ENCODE results near the gene CCDC137. TPM values are rescaled to one million over a fixed set of nuclear protein-coding genes. Genes with fewer than 3 reads are reported as not detected.

CCDC137 gene
- total RNA-seq, 2 donors from 2014 or later = 7.3 to 10.8 TPM

DNA sequence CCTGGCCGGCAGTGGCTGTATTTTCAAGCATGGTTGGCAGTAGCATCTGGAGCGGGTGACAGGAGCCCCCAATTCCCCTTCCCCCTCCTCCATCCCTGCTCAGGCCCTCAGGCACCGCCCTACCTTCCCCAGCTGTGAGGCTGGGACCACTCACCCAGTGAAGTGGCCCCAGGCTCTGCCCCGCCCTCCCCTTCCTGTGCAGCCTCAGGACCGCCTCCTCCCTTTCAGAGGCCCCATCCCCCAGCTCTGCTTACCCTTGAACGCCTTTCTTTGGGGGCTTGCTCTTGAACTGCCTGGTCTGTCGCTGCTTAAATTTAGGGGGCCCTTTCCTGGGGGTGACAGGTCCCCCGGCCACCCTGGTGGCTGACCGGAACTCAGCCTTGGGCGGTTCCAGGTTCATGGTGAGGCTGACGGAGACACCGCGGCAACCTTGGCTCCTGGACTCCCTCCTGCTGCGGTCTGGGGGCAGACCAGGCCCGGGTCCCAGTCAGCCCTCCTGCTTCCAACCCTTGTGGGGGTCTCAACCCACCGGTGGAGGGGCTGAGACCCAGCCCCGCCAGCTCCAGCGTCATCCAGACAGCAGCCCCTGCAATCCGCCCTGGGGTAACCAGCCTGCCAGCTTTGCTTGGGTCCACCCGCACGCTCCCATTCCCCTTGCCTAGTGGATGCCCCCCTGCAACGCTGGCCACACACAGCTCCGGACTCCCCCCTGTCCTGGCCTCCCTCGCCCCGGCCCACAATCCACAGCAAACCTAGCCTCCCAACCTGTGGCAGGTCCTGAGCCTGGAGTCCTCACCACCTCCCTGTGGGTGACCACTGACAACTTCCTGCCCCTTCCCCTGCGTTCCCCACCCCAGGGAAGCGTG is 13.4 kb upstream of the CCDC137 start:
- no peaks in the 10 kb centered on the region for H3K9me3 ChIP-seq
- TF ChIP-seq, protein P1, sequence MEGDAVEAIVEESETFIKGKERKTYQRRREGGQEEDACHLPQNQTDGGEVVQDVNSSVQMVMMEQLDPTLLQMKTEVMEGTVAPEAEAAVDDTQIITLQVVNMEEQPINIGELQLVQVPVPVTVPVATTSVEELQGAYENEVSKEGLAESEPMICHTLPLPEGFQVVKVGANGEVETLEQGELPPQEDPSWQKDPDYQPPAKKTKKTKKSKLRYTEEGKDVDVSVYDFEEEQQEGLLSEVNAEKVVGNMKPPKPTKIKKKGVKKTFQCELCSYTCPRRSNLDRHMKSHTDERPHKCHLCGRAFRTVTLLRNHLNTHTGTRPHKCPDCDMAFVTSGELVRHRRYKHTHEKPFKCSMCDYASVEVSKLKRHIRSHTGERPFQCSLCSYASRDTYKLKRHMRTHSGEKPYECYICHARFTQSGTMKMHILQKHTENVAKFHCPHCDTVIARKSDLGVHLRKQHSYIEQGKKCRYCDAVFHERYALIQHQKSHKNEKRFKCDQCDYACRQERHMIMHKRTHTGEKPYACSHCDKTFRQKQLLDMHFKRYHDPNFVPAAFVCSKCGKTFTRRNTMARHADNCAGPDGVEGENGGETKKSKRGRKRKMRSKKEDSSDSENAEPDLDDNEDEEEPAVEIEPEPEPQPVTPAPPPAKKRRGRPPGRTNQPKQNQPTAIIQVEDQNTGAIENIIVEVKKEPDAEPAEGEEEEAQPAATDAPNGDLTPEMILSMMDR (IDR thresholded peaks at IDR 0.05) = no peak
- DNase-seq (ENCODE audit: low spot score) = no peak
- no peak for ATAC-seq (ENCODE audit: insufficient number of reproducible peaks, low FRiP score, low read depth)
- no peak overlapping the region for H3K27ac ChIP-seq
- no peaks in the 10 kb centered on the region for H3K4me1 ChIP-seq (ENCODE audit: control insufficient read depth in 1 of 2, low read depth in 2 of 2)
- H3K27me3 ChIP-seq (replicated peaks; ENCODE audit: insufficient read depth) = no peaks in the 10 kb centered on the region
- H3K4me3 ChIP-seq = peak overlapping the region; percentile 38
- no peaks in the 10 kb centered on the region for H3K36me3 ChIP-seq

DNA sequence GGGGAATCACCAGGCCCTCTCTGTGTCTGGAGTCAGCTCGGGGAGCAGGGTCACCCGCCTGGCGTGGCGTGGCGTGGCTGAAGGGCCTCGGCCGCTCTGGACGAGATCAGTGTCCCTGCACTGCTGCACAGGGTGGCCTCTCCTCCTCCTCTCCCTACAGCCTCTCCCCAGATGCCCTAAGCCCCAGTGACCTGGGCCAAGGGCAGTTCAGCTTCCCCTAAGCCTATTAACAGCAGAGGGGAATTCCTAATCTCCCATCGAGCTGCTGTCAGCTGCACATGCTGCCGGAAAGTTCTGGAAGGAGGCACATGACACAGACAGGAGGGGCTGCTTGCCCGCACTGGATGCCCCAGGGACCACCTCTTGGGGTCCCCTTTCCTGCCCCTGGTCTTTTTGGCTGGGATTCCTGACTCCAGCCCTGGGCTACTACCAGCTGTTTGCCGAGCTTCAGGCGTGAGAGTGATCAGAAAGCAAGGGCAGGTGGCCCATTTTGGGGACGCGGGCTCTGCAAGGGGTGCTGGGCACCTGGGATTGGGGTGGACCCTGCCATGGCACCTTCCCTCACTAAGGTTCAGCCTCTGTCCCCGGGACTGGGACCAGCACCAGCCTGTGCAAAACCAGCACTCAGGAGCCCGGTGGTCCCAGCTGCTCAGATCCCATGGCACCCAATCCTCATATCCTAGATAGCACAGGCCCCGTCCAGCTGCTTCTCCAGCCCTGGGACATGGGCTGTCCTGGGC is 11.0 kb upstream of the CCDC137 start:
- Histone ChIP-seq H3K36me3 (no peaks in the 10 kb centered on the region), H3K4me3 (no peak overlapping the region), H3K27ac (no peak overlapping the region), H3K9me3 (no peaks in the 10 kb centered on the region), H3K4me1 (ENCODE audit: control insufficient read depth in 1 of 2, low read depth in 2 of 2) (no peaks in the 10 kb centered on the region), H3K27me3 (replicated peaks; ENCODE audit: insufficient read depth) (no peaks in the 10 kb centered on the region)
- DNase-seq (ENCODE audit: low spot score) (no peak), ATAC-seq (ENCODE audit: insufficient number of reproducible peaks, low FRiP score, low read depth) (no peak)
- TF ChIP-seq, protein P1 (IDR thresholded peaks at IDR 0.05) = no peak

DNA sequence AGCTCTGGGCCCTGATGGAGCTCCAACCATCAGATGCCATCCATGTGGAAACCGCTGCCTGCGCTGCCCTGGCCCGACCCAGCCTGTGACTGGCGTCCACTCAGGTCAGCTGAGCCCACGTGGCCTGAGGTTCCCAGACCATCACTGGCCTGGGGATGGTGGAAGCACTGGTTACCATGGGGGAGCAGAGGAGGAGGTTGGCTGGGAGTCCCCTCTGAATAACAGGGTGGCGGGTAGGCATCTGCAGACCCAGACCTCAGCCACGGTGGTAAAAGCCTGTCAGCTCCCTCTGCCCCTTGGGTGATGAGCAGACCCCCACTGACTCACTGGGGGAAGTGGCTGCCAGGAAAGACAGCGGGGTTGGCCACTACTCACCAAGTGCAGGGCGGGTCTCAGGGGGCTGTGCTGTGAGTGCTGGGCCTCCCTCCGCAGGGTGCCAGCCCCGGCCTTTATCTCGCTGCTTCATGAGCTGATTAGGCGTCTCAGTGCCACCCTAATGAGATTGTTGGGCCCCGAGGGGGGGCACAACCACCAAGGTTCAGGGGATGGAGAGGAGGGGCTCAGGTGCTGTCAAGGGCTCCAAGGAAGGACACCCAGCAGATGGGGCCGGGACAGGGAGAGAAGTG is 10.3 kb upstream of the CCDC137 start, which contains the start of gene PDE6G:
TSS of gene PDE6G (minus strand) at position 425 of the 626 bp plus-strand sequence. CDS start 3,237 bp downstream, outside the sequence.
- no peak for DNase-seq (ENCODE audit: low spot score)
- no peaks in the 10 kb centered on the region for H3K27me3 ChIP-seq (replicated peaks; ENCODE audit: insufficient read depth)
- TF ChIP-seq, protein P1 (IDR thresholded peaks at IDR 0.05) = no peak
- no peaks in the 10 kb centered on the region for H3K36me3 ChIP-seq
- no peak within 1 kb of the TSS for H3K4me3 ChIP-seq
- H3K9me3 ChIP-seq = no peaks in the 10 kb centered on the region
- H3K27ac ChIP-seq = no peak within 1 kb of the TSS
- ATAC-seq (ENCODE audit: insufficient number of reproducible peaks, low FRiP score, low read depth) = no peak
- no peaks in the 10 kb centered on the region for H3K4me1 ChIP-seq (ENCODE audit: control insufficient read depth in 1 of 2, low read depth in 2 of 2)

DNA sequence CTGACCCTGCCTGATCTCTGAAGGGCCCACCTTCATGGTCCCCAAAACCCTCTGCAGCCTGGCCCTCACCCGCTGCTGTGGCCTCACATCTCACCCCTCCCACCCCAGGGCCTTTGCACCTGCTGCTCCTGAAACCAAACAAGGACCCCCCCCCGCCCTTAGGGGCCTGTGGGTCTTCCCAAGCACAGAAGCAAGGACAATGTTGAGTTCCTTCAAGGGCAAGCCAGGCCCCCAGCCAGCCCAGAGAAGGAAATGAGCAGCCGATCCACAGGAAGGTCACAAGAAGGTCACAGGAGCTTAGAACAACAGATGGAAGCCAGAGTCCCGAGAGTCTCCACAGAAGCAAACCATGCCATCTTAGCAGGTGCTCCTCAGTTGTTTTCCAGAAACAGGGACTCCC is 9.7 kb upstream of the CCDC137 start:
- Histone ChIP-seq H3K27me3 (replicated peaks; ENCODE audit: insufficient read depth) (no peaks in the 10 kb centered on the region), H3K36me3 (no peaks in the 10 kb centered on the region), H3K4me3 (no peak overlapping the region), H3K4me1 (ENCODE audit: control insufficient read depth in 1 of 2, low read depth in 2 of 2) (no peaks in the 10 kb centered on the region), H3K9me3 (no peaks in the 10 kb centered on the region), H3K27ac (no peak overlapping the region)
- ATAC-seq (ENCODE audit: insufficient number of reproducible peaks, low FRiP score, low read depth) = no peak
- DNase-seq (ENCODE audit: low spot score) = no peak
- TF ChIP-seq, protein P1 (IDR thresholded peaks at IDR 0.05) = no peak

DNA sequence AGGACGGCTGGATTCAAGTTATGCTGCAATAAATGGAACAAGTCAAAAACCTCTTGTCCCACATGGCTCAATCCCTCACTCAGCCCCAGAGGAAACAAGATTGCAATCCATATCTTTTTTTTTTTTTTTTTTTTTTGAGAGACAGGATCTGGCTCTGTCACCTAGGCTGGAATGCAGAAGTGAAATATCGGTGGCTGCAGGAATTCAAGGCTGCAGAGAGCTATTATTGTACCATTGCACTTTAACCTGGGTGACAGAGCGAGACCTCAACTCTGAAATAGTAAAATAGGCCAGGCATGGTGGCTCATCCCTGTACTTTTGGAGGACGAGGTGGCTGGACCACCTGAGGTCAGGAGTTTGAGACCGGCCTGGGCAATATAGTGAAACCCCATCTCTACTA is 7.5 kb upstream of the CCDC137 start:
- no peak for DNase-seq (ENCODE audit: low spot score)
- Histone ChIP-seq H3K27ac (no peak overlapping the region), H3K4me1 (ENCODE audit: control insufficient read depth in 1 of 2, low read depth in 2 of 2) (no peaks in the 10 kb centered on the region), H3K4me3 (no peak overlapping the region), H3K27me3 (replicated peaks; ENCODE audit: insufficient read depth) (no peaks in the 10 kb centered on the region), H3K9me3 (no peaks in the 10 kb centered on the region), H3K36me3 (no peaks in the 10 kb centered on the region)
- TF ChIP-seq, protein P1 (IDR thresholded peaks at IDR 0.05) = no peak
- no peak for ATAC-seq (ENCODE audit: insufficient number of reproducible peaks, low FRiP score, low read depth)

All from thoracic aorta (tissue), 2 donors.